Inferior parietal cortex (tissue), 1 donor: ENCODE measurements around the gene ZNF438.

Experiments
- DNase-seq: peaks from one replicate; pipeline ENCODE4 v3.0.0-alpha.2; 2016; ENCODE audit errors: extremely low spot score

ZNF438 gene

GRCh38 chr10:30848396-30849032 is 183.2 kb downstream of the ZNF438 start:
- no peak for DNase-seq

- DNase-seq = no peak
Observed at GRCh38 chr10:30847642-30848041, 184.0 kb downstream of the ZNF438 start.

DNA sequence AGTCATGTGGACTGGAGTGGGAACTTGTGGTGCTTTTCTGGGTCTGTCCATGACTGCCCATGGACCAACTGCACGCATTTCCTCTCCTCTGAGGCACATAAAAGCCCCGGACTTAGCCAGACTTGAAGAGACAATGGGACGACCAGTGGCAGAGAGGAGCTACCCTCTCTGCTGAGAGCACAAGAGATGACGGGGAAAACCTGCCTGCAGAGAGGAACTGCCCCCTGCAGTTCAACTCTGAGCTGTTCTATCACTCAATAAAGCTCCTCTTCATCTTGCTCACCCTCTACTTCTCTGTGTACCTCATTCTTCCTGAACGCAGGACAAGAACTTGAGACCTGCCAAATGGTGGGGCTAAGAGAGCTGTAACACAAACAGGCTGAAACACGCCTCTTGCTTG is 184.5 kb downstream of the ZNF438 start:
- no peak for DNase-seq

DNA sequence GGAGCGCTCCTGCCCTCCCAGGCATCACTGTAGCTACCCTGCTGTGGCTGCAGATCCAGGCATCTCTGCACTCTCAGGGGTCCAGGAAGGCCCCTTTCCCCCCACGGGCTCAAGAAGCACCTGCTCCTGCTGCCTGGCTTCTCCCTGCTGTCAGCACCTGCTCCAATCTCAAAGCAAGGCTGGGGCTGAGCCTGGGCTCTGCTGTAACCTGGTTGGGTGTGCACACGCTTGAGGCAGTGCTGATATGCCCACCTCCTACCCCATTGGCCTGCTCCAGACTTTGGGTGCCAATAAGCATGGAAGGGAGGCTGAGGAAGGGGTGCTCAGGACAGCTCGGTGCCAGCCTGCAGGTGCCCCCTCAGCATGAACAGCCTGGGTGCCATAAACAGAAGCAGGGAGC is 185.0 kb downstream of the ZNF438 start:
- DNase-seq = no peak

DNA sequence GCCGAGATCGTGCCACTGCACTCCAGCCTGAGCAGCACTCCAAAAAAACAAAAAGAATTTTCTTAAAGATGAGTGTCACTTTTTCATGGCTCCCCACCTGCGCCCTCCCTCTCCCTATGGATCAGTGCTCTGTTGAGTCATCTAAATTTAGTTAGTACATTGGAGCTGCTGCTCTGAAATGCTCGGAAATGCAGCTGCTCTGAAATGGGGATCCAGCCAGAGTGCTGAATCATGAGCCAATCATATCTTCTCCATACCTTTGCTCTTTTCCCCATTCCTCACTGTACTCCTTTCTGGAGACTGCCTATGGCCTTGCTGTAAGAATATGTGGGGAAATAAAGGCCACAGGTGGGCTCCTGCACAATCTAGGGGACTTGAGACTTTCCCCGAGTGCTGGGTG is 188.8 kb downstream of the ZNF438 start:
- no peak for DNase-seq

DNA sequence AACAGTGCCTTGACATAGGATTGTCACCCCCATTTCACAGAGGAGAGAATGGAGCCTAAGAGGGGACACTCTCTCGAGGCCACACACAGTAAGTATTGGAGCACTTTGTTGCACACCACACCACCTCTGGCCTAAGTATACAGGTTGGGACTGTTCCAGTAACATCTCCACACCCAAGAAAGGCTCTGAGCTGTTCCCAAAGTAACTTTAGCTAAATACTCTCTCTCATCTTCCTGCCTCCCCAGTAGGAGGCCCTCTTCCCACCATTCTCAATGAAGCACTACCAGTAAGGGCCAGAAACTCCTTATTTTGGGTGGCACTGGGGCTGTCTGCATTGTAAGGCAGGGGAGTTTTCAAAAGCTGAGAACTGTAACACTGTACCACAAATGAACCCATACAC is 189.5 kb downstream of the ZNF438 start:
- no peak for DNase-seq

DNA sequence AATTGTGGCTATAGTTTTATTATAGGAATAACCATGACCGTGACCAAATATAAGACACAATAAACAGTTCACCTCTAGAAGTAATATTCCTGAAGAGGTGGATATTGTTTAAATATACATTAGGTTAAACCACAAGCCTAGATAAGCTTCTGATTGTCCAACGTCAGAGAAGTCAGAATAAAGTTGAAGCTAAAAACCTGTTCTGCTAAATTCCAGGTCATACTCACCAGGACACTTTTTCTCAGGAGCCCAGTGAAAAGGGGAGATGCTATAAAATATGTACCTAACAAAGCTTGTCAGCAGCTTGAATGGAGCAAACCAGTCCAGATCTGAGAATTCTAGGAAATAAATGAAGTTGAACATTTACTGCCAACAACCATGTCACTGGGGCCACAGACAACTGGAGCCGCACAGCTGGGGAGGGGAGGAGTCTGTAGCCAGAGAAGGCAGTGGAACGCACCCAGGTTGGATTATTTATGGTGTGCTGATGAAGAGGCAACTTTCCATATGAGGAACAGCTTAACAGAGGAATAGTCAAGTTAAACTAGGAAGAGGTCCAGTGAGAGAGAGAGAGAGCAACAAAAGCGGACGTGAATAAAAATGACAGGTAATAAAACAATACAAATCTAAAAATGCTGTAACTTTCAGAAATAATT is 191.1 kb downstream of the ZNF438 start:
- no peak for DNase-seq

- no peak for DNase-seq
Observed at GRCh38 chr10:30839652-30840051, 192.0 kb downstream of the ZNF438 start.

GRCh38 chr10:30836406-30836805 is 195.3 kb downstream of the ZNF438 start:
- DNase-seq = no peak

DNA sequence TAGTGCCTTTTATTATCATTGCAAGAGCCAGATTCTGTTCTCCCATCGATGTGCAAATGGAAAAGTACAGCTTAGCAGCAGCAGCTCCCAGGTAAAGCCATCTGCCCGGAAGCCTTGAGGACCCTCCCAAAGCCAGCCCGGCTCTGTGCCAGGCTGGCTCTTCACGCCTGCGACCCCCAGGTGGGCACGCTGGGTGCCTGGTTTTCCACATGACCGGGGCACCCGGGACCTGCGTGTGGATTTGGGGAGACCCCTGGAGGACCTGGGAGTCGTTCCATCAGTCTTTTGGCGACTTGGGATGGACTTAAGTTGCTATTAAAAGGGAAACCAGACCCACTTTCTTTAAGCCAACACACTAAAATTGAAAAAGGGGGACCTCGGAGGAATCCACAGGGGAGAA is 196.5 kb downstream of the ZNF438 start:
- DNase-seq = no peak

- no peak for DNase-seq
Observed at GRCh38 chr10:30834651-30835050, 197.0 kb downstream of the ZNF438 start.

- DNase-seq = no peak
Observed at GRCh38 chr10:30834153-30834552, 197.5 kb downstream of the ZNF438 start.

DNA sequence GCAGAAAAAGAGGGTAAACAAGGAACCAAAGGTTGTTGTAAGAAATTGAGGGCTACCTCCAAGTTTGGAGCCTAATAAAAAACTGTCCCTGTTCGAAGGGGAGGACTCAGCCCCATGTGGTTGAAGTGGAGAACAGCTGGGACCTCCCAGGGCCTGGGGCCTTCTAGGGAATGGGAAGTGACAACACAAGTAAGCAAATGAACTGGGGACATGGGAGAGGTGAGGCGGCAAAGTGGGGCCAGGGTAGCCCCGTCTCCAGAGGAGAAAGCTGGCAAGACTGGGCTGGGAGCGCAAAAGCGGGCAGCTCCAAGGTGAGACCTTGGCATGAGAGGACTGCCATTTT is 198.1 kb downstream of the ZNF438 start:
- no peak for DNase-seq

GRCh38 chr10:30832749-30833627 is 198.7 kb downstream of the ZNF438 start:
- DNase-seq = no peak

DNA sequence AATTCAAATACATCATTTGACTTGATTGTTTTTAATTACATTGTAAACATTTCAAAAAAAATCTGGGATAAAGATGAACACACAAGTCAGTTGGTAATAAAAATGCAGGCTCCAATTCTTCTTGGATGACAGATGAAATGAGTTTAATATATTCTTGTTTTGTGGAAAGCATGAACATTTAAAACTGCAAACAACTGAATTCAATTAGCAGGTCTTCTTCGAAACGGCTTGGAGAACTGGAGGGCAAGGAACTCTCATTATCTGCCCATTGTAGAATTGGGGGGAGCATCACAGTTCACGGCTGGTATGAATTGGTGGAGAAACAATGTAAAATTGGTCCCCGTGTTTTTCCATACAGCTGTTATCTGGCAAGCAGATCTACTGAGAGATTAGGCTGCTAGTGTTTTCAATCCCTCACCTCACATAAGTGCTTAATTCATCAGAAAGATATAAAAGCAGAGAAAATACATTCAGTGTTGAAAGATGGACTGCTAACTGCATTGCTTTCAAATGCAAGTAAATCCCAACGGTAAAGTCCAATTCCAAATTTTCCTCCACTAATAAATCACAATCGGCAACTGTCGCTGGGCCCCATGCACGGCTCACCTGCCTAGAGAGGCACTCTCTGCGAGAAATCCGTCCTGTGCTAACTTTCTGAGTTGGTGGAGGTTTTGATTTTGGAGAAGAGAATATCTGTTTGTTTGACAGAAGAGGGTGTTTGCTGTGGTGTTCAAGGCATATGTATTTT is 199.5 kb downstream of the ZNF438 start:
- no peak for DNase-seq

DNA sequence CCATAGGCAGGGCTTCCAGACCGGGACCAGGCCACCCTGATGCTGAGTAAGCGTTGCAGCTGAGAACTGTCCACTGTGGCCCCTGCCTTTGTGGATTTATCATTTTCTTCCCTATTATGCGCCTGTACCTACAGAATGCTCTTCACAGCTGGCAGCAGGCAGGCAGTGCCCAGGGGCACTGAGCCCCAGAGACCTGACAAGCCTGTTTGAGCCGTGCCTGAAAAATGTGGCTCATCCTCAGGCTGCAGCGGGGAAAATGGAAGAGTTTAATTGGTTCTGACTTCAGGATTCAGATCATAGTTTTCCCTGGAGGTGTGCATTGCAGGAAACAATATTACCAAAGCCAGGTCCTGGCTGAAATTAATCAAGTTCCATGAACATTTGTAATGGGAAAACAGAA is 200.2 kb downstream of the ZNF438 start:
- DNase-seq = no peak

DNA sequence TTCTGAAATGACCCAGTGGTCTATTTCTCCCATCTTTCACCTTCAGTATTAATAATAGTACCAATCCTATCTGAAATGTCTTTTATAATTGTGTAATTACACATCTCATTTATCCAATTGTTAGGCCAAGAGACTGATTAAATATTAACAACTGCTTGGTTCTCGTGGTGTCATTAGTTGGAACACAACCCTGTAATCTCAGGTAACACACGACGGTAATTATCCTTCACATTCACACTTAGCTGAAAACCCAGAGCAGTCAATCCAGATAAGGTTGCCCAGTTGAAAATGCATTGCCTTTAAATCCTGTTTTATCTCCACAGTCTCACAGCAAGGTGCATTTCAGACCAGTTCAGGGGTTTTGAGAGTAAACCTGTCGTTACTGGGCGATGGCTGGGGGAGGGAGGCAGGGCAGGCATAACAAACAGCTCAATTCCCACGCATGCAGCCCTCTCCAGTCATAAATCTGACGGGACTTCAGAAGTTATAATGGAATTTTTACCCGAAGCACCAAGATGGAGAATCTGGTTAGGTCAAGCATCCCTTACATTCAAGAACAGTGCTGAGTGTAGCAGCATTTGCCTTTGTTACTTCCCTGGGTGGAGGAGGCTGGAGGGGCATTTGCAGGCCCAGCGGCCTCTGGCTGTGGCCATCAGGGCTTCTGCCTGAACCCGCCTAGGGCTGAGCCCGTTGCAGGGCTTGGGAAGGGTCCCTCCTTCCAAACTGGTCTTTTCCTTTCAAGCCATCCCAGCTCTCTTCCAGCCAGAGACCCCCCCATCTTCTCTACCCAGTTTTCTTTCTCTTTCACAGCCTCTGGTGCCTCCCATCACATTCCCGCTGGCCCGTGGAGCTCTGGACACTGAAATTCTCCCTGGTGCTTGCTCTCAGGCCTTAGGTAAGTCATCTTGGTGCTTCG is 201.1 kb downstream of the ZNF438 start:
- DNase-seq = no peak

DNA sequence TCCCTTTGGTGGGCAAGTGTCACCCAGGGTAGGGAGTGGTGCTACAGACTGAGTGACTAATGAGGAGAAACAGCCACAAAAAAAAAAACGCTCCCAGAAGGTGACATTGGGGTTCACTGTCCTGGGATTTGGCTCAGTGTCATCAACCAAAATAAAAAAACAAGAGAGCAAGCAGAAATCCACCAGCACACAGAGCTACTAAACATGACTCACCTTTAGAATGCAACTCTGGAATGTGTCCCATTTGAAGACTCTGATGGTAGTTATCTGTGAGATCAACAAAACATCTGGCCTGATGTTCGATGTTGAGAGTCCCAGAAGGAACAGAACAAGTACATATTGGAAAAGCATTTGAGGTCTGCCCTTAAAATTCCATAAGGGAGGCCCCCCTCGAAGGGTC is 201.8 kb downstream of the ZNF438 start:
- no peak for DNase-seq

DNA sequence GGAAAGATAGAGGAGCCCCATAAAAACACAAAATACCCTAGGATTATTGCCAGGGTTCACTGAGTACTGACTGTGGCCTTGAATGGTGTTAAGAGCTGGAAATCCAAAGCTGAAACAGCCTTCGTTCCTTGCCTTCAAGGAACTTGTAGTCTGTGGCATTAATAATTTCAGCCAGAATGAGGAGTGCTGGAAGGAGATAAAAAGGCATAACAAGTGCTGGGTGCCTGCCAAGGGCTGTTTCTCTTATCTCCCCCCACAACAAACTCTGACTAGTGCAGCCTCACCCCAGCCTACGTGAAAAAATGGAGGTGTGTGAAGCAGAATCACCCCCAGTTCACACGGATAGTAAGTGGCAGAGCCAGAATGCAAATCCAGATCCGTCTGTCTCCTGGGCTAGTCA is 203.0 kb downstream of the ZNF438 start:
- no peak for DNase-seq

DNA sequence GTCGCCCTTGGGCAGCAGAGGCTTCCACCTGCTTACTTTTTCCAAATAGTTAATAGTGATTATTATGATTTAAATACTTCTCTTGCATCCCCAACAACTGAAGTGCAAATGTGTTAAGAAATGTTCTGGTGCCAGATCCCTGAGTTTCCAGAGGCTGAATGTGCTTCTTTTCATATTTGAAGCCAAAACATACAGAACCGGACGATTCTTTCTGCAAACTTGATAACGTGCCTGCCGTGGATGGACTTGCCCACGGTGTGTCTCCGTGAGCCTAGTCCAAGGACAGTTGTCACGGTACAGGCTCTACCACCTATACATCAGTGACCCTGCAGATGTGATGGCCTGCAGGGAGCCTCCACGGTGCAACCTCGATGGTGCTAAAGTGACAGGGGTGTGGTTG is 203.5 kb downstream of the ZNF438 start:
- no peak for DNase-seq

DNA sequence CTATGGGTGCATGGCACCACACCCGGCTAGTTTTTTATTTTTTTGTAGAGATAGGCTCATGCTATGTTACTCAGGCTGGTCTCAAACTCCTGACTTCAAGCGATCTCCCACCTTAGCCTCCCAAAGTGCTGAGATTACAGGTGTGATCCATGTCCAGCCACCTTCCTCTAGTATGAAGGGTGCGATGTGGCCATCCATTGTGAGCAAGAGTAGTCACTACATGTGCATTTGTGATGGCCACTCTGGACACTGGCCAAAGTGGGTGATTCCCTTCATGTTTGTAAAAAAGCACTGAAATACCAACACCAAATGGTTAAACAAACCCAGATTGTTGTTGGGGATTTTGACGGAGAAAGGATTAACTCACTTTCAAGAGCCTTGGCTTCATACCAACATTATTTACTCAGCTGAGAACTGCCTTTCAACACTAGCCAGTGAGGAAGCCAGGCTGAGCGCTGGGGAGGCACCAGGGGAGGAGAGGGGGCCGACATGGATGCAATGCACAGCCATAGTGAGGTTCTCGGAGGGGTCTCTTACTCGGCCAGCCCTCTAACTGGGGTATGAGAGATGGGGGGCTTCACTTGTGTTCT is 204.0 kb downstream of the ZNF438 start:
- no peak for DNase-seq
